Measurements from ENCODE around the gene SMC1A.

DNA sequence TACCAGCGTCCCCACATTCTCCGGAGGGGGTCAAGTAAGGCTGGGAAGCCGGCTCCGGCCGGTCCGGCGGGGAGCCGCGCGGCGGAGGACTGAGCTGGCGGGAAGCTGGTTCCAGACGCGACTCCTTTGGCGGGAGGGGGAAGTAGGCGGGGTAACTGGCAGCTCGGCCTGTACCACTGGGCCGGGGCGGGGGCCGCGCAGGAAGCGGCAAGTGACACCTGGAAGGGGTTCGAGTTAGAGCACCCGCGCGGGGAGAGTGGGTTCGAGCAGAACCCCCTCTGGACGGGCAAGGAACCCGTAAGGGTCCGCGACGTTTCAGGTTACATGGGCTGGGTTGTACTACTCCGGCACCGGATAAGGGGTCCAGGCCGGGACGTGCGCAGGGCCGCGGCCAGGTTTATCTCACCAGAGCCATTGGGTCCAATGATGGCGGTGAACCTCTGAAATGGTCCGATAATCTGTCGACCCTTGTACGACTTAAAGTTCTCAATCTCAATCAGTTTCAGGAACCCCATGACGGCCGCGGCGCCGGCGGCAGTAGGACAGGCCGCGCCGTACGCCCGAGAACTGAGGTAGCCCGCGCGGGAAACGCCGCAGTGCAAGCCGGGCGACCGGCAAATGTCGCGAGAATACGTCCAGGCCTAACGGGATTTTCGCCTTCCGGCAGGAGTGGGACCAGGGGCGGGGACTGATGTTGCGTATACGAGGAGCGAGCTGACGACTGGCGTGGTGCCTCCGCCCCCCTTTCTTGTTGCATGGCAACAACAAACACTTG, at the start of gene SMC1A:
- TF ChIP-seq BRCA1 (IDR thresholded peaks at IDR 0.05; ENCODE audit: low read depth, low read length) (peak; percentile 76), RAD21 (IDR thresholded peaks at IDR 0.05 in 1 of 2, conservative IDR thresholded peaks at IDR 0.05 in 1 of 2; ENCODE audit: low read depth in 2 of 2, low read length in 2 of 2) (no peak), TEAD4 (IDR thresholded peaks at IDR 0.05; ENCODE audit: low read depth, low read length) (no peak), SIN3A (conservative IDR thresholded peaks at IDR 0.05 in 1 of 2, IDR thresholded peaks at IDR 0.05 in 1 of 2; ENCODE audit: low read depth in 1 of 2, low read length in 2 of 2) (peak in 1 of 2 experiments; percentile 43; a peak in 2 of 4 replicates), MAFK (IDR thresholded peaks at IDR 0.05; ENCODE audit: low read depth, low read length) (no peak), CTCF (IDR thresholded peaks at IDR 0.05; ENCODE audit: control extremely low read depth in 1 of 3, insufficient read depth in 1 of 3, low read depth in 1 of 3, low read length in 3 of 3) (no peak), EP300 (IDR thresholded peaks at IDR 0.05; ENCODE audit: borderline replicate concordance in 1 of 2, low read depth in 2 of 2, low read length in 2 of 2) (peak in 1 of 2 experiments; percentile 74; a peak in 1 of 3 replicates), SIX5 (IDR thresholded peaks at IDR 0.05; ENCODE audit: low read depth, low read length) (peak; percentile 25; the same call in 1 of the 2 replicates), SRF (IDR thresholded peaks at IDR 0.05; ENCODE audit: low read depth, low read length) (no peak), TBP (IDR thresholded peaks at IDR 0.05; ENCODE audit: low read depth, low read length) (peak; percentile 70), CBX5 (IDR thresholded peaks at IDR 0.05; ENCODE audit: low read depth, low read length) (no peak), PHF8 (conservative IDR thresholded peaks at IDR 0.05; ENCODE audit: low read depth, low read length) (peak; percentile 77)
